DOHH2 (cell line): Measurements from ENCODE around the gene FBXW4.

ENCODE experiments used
- CTCF ChIP-seq: fragments of 200-600 bp; sonication (generic); IDR thresholded peaks from one replicate; pipeline ENCODE4 v1.5.1; 2014; ENCODE audit warnings: antibody characterized with exemption, mild to moderate bottlenecking, low read depth, low read length; ENCODE audit not compliant: poor library complexity, severe bottlenecking
- EZH2phosphoT487 ChIP-seq: fragments of 200-600 bp; sonication (generic); IDR thresholded peaks from 2 replicates; pipeline ENCODE4 v1.6.1; 2017; ENCODE audit warnings: borderline replicate concordance, mild to moderate bottlenecking, antibody characterized with exemption, low read length, moderate library complexity, mixed read lengths

DNA sequence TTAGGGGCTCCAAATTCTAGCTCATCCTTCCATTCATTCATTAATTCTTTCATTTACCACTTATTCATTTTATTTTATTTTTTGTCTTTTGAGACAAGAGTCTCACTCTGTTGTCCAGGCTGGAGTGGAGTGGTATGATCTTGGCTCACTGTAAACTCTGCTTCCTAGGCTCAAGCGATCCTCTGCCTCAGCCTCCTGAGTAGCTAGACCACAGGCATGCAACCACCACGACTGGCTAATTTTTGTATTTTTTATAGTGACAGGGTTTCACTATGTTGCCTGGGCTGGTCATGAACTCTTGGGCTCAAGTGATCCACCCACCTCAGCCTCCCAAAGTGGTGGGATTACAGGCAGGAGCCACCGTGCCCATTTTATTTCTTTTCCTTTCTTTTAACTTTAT, 49.3 kb upstream of the FBXW4 start:
- TF ChIP-seq CTCF (no peak), EZH2phosphoT487 (no peak)
